AG09309 (cell line): ENCODE data around the gene PRKAG2.

Source experiments
- DNase-seq: peaks from one replicate; pipeline ENCODE4 v3.0.0-alpha.2; 2010; ENCODE audit warnings: low read depth
- H3K4me3 ChIP-seq: 2 replicates; pipeline ENCODE4 v1.5.1; 2011; ENCODE audit warnings: mild to moderate bottlenecking, low read depth, low read length, moderate library complexity; ENCODE audit not compliant: control insufficient read depth
- TF ChIP-seq, protein P1 (sequence below): IDR thresholded peaks from 2 replicates; pipeline ENCODE4 v1.5.1; 2011; ENCODE audit warnings: mild to moderate bottlenecking, low read depth, low read length, inconsistent platforms; ENCODE audit not compliant: insufficient read depth, control insufficient read depth; ENCODE audit errors: missing control alignments

Gene PRKAG2

DNA sequence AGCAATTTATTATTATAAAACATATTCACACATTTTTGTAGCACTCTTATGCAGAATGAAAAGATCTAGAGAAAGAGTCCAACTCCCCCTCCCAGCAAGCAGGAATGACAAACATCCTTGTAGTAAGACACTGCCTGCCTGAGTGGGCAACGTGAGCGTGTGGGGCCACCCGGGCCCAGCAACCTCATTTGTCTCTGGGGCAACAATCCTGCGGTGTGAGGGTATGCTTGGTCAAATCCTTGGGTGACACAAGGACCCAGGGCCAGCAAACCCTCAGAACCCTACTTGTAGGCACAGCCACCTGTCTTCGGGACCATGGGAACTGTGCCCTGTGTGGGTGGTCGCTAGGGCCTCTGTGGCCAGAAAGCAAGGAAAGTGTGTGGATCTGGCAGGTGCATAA is 367.9 kb downstream of the PRKAG2 start:
- TF ChIP-seq, protein P1, sequence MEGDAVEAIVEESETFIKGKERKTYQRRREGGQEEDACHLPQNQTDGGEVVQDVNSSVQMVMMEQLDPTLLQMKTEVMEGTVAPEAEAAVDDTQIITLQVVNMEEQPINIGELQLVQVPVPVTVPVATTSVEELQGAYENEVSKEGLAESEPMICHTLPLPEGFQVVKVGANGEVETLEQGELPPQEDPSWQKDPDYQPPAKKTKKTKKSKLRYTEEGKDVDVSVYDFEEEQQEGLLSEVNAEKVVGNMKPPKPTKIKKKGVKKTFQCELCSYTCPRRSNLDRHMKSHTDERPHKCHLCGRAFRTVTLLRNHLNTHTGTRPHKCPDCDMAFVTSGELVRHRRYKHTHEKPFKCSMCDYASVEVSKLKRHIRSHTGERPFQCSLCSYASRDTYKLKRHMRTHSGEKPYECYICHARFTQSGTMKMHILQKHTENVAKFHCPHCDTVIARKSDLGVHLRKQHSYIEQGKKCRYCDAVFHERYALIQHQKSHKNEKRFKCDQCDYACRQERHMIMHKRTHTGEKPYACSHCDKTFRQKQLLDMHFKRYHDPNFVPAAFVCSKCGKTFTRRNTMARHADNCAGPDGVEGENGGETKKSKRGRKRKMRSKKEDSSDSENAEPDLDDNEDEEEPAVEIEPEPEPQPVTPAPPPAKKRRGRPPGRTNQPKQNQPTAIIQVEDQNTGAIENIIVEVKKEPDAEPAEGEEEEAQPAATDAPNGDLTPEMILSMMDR: no peak
- no peak for DNase-seq
- no peak overlapping the region for H3K4me3 ChIP-seq

DNA sequence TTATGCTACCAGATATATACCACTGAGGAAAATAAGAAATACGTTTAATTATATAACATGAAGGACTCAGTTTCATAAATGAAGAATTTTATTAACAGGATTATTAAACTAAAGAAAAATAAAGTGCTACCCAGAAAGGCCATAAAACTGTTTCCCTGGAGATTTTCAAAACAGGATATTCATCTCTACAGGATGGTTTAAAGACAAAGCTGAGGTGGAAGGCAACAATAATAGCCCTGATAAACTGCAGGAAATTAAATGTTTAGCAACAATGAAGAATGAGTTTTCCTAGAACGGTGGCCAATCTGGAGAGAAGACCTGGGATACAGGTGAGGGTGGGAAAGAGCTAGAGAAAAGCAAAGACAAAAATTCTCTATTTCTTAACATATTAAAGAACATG is 369.1 kb downstream of the PRKAG2 start:
- TF ChIP-seq, protein P1: no peak
- DNase-seq: no peak
- H3K4me3 ChIP-seq: no peak overlapping the region

DNA sequence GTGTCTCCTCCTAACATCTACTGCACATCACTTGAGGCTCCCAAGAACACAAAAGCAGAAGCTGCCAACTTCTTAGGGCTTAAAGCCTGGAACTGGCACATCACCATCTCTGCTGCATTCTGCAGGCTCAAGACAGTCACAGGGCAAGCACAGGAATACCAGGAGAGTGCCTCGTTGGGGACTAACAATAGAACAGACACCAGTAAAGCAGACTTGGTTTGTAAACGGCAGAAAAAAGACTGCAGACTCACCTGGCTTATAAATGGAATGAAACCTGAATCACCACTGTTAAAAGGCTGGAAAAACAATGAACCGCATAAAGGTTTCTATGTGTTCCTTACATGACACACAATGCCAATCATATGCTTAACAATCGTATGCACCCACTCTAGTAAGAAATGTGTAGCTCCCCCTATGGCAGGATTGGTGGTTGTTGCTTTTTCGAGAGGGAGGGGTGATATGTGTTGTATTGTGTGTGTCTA is 370.0 kb downstream of the PRKAG2 start:
- TF ChIP-seq, protein P1: no peak
- H3K4me3 ChIP-seq: no peak overlapping the region
- DNase-seq: no peak
